Endodermal cell (in vitro differentiated cells): ENCODE measurements around the gene WTAP. TPM values are rescaled to one million over a fixed set of nuclear protein-coding genes. Genes with fewer than 3 reads are reported as not detected.
"Not testable (repeated sequence)": the region's sequence is repeated elsewhere in the genome, so short reads cannot be mapped to it uniquely, and the experiment has no call there.

Experiments
- DNase-seq: peaks from one replicate; pipeline ENCODE4 v3.0.0-alpha.2; 2017
- H3K27ac ChIP-seq: 2 replicates; pipeline ENCODE4 v1.5.1; 2013; ENCODE audit warnings: mild to moderate bottlenecking, low read depth, low read length, moderate library complexity
- H3K27me3 ChIP-seq: 2 replicates; pipeline ENCODE4 v1.6.1; 2013; ENCODE audit warnings: mild to moderate bottlenecking, low read length, moderate library complexity; ENCODE audit not compliant: insufficient read depth, control insufficient read depth, poor library complexity, severe bottlenecking
- H3K36me3 ChIP-seq: 2 replicates; pipeline ENCODE4 v1.7.0; 2013; ENCODE audit warnings: mild to moderate bottlenecking, low read length, moderate library complexity; ENCODE audit not compliant: control insufficient read depth, insufficient read depth
- H3K4me1 ChIP-seq: one replicate; pipeline ENCODE4 v1.7.0; 2013; ENCODE audit warnings: low read length; ENCODE audit not compliant: control insufficient read depth, insufficient read depth
- H3K4me3 ChIP-seq: 2 replicates; pipeline ENCODE4 v1.5.1; 2013; ENCODE audit warnings: mild to moderate bottlenecking, low read length, moderate library complexity
- H3K9ac ChIP-seq: 2 replicates; pipeline ENCODE4 v1.6.1; 2013; ENCODE audit warnings: mild to moderate bottlenecking, low read length, moderate library complexity; ENCODE audit not compliant: poor library complexity, severe bottlenecking; ENCODE audit errors: extremely low read depth
- H3K9me3 ChIP-seq: 2 replicates; pipeline ENCODE4 v1.6.1; 2013; ENCODE audit warnings: mild to moderate bottlenecking, low read length, moderate library complexity; ENCODE audit not compliant: control insufficient read depth
- H3K27ac Mint-ChIP-seq: 2 replicates; pipeline ENCODE4 v1.8.0; 2020; ENCODE audit warnings: mixed read lengths
- H3K27me3 Mint-ChIP-seq: 2 replicates; pipeline ENCODE4 v1.8.0; 2021; ENCODE audit warnings: mild to moderate bottlenecking, mixed read lengths; ENCODE audit not compliant: insufficient read depth
- H3K36me3 Mint-ChIP-seq: 2 replicates; pipeline ENCODE4 v1.8.0; 2020; ENCODE audit warnings: low read depth, mixed read lengths
- H3K4me1 Mint-ChIP-seq: 2 replicates; pipeline ENCODE4 v1.8.0; 2020; ENCODE audit warnings: mixed read lengths
- H3K4me3 Mint-ChIP-seq: 2 replicates; pipeline ENCODE4 v1.8.0; 2020; ENCODE audit warnings: mild to moderate bottlenecking, moderate library complexity, mixed read lengths
- H3K9me3 Mint-ChIP-seq: 2 replicates; pipeline ENCODE4 v1.8.0; 2020; ENCODE audit warnings: mild to moderate bottlenecking, mixed read lengths
- CTCF ChIP-seq: fragments of 200-600 bp; sonication (generic); conservative IDR thresholded peaks from 2 replicates; pipeline ENCODE4 v1.5.0; 2021; ENCODE audit warnings: antibody characterized with exemption, mild to moderate bottlenecking
- WGBS, 2 experiments: methylation state at CpG; one replicate each; pipeline versions ENCODE4 v1.1.5 to v1.1.7; 2013; ENCODE audit warnings: missing lambda C conversion rate in 2 of 2, mixed read lengths in 1 of 2; ENCODE audit not compliant: insufficient coverage in 1 of 2, insufficient read length in 1 of 2; 5-methylcytosine and 5-hydroxymethylcytosine counted together
- total RNA-seq, 2 donors: library from RNA; stranded (reverse); fragmentation: NEBNext Ultra II Directional in 1 of 2; extraction: Animal tissue kit (Norgen Biotek cat#: 25700) in 1 of 2; gene quantifications; 2 replicates in 1 of 2; 3 replicates in 1 of 2; pipeline ENCODE4 v1.2.1, GENCODE V29; 2021

The WTAP gene
- total RNA-seq, 2 donors from 2014 or later: 112 to 119 TPM

GRCh38 chr6:159789377-159790148, 62.3 kb downstream of the WTAP start, which contains the start of gene TCP1:
TCP1 (minus strand) TSS chr6:159789602; CDS start chr6:159789468, 134 bp downstream.
- Mint-ChIP-seq H3K36me3 (peaks cover 67% of the 10 kb centered on the region), H3K4me3 (peak within 1 kb of the TSS; percentile 97), H3K4me1 (peaks cover 32% of the 10 kb centered on the region), H3K9me3 (no peaks in the 10 kb centered on the region), H3K27ac (peak within 1 kb of the TSS; percentile 99), H3K27me3 (no peaks in the 10 kb centered on the region)
- no peak for TF ChIP-seq CTCF
- H3K27me3 ChIP-seq: no peaks in the 10 kb centered on the region
- H3K9me3 ChIP-seq: no peaks in the 10 kb centered on the region
- H3K27ac ChIP-seq: peak within 1 kb of the TSS; percentile 91
- H3K4me1 ChIP-seq: peaks cover 3% of the 10 kb centered on the region
- H3K36me3 ChIP-seq: peaks cover 63% of the 10 kb centered on the region
- peak within 1 kb of the TSS; percentile 96 for H3K4me3 ChIP-seq
- 0 to 1% methylated on average over 29 to 64 of the region's 64 CpGs for WGBS, 2 experiments
- peak within 1 kb of the TSS; percentile 89 for H3K9ac ChIP-seq
- DNase-seq: peak; percentile 100

- H3K9ac ChIP-seq: peak within 1 kb of the TSS; percentile 89
- DNase-seq: peak; percentile 98
- H3K4me3 ChIP-seq: peak within 1 kb of the TSS; percentile 96
- H3K4me1 ChIP-seq: peaks cover 3% of the 10 kb centered on the region
- Mint-ChIP-seq H3K4me1 (peaks cover 38% of the 10 kb centered on the region), H3K36me3 (peaks cover 63% of the 10 kb centered on the region), H3K27ac (peak within 1 kb of the TSS; percentile 99), H3K9me3 (no peaks in the 10 kb centered on the region), H3K27me3 (no peaks in the 10 kb centered on the region), H3K4me3 (peak within 1 kb of the TSS; percentile 97)
- H3K36me3 ChIP-seq: peaks cover 55% of the 10 kb centered on the region
- no peaks in the 10 kb centered on the region for H3K27me3 ChIP-seq
- H3K27ac ChIP-seq: peak within 1 kb of the TSS; percentile 91
- H3K9me3 ChIP-seq: no peaks in the 10 kb centered on the region
- TF ChIP-seq CTCF: no peak
- WGBS, 2 experiments: 0 to 1% methylated on average over 41 to 56 of the region's 56 CpGs
Measured at GRCh38 chr6:159790149-159790955, 63.0 kb downstream of the WTAP start, which contains the start of gene MRPL18. MRPL18 (plus strand) TSS chr6:159790467; CDS start chr6:159790588, 121 bp downstream.

GRCh38 chr6:159790956-159791598, 63.8 kb downstream of the WTAP start:
- peaks cover 58% of the 10 kb centered on the region for H3K36me3 Mint-ChIP-seq
- H3K4me1 ChIP-seq: peaks cover 3% of the 10 kb centered on the region
- no peaks in the 10 kb centered on the region for H3K27me3 ChIP-seq
- peak overlapping the region; percentile 76 for H3K9ac ChIP-seq
- H3K4me3 ChIP-seq: peak overlapping the region; percentile 96
- no peak overlapping the region for H3K27ac ChIP-seq
- H3K9me3 Mint-ChIP-seq: no peaks in the 10 kb centered on the region
- WGBS, 2 experiments: 20 to 28% methylated on average over 11 to 18 of the region's 18 CpGs
- DNase-seq: peak; percentile 65
- H3K27ac Mint-ChIP-seq: peak overlapping the region; percentile 99
- H3K27me3 Mint-ChIP-seq: no peaks in the 10 kb centered on the region
- TF ChIP-seq CTCF: no peak
- H3K36me3 ChIP-seq: peaks cover 52% of the 10 kb centered on the region
- peak overlapping the region; percentile 97 for H3K4me3 Mint-ChIP-seq
- H3K4me1 Mint-ChIP-seq: peaks cover 38% of the 10 kb centered on the region
- no peaks in the 10 kb centered on the region for H3K9me3 ChIP-seq

GRCh38 chr6:159794976-159795375, 67.7 kb downstream of the WTAP start:
- Mint-ChIP-seq H3K36me3 (peaks cover 65% of the 10 kb centered on the region), H3K4me1 (peaks cover 26% of the 10 kb centered on the region), H3K27ac (peak overlapping the region; percentile 87)
- not testable (repeated sequence) for H3K4me3 ChIP-seq, DNase-seq, H3K9me3 Mint-ChIP-seq, H3K27me3 Mint-ChIP-seq, H3K9ac ChIP-seq, H3K9me3 ChIP-seq, H3K4me3 Mint-ChIP-seq, H3K27ac ChIP-seq, H3K4me1 ChIP-seq, H3K27me3 ChIP-seq
- H3K36me3 ChIP-seq: peaks cover 59% of the 10 kb centered on the region
- WGBS, 2 experiments: 88 to 92% methylated on average over 4 to 8 of the region's 8 CpGs
